ENCODE results near the gene ZNF552. TPM values are rescaled to one million over a fixed set of nuclear protein-coding genes. Genes with fewer than 3 reads are reported as not detected.
"Not testable (repeated sequence)": the region's sequence is repeated elsewhere in the genome, so short reads cannot be mapped to it uniquely, and the experiment has no call there.

Gene ZNF552
- total and polyA plus RNA-seq, 2 experiments from 2014 or later, result 12.9 to 26.7 TPM

DNA sequence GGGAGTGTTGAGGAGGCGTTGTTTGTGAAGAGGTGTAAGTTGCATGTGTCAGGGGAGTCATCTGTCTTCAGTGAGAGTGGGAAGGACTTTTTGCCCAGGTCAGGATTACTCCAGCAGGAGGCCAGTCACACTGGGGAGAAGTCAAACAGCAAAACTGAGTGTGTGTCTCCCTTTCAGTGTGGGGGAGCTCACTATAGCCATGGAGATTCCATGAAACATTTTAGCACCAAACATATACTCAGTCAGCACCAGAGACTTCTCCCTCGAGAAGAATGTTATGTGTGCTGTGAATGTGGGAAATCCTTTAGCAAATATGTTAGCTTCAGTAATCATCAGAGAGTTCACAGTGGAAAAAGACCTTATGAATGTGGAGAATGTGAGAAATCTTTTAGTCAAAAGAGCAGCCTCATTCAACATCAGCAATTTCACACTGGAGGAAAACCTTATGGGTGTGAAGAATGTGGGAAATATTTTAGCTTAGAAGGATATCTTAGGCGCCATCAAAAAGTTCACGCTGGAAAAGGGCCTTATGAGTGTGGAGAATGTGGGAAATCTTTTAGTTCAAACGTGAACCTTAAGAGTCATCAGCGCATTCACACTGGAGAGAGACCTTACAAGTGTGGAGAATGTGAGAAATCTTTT is 26.5 kb upstream of the ZNF552 start:
- WGBS (ENCODE audit: low lambda C conversion rate, missing lambda C conversion rate), result 79% methylated on average over 6 of the region's 6 CpGs
- no peaks in the 10 kb centered on the region for H3K9me3 ChIP-seq (ENCODE audit: low read depth)
- no peak for DNase-seq (ENCODE audit: low spot score)
- no peaks in the 10 kb centered on the region for H3K27me3 ChIP-seq
- peaks cover 20% of the 10 kb centered on the region for H4K20me1 ChIP-seq (ENCODE audit: insufficient read depth, poor library complexity, severe bottlenecking)
- H3K4me2 ChIP-seq, result no peak overlapping the region
- peaks cover 86% of the 10 kb centered on the region for H3K79me2 ChIP-seq
- H3K4me1 ChIP-seq (ENCODE audit: insufficient read depth), result no peaks in the 10 kb centered on the region
- TF ChIP-seq, protein P1, sequence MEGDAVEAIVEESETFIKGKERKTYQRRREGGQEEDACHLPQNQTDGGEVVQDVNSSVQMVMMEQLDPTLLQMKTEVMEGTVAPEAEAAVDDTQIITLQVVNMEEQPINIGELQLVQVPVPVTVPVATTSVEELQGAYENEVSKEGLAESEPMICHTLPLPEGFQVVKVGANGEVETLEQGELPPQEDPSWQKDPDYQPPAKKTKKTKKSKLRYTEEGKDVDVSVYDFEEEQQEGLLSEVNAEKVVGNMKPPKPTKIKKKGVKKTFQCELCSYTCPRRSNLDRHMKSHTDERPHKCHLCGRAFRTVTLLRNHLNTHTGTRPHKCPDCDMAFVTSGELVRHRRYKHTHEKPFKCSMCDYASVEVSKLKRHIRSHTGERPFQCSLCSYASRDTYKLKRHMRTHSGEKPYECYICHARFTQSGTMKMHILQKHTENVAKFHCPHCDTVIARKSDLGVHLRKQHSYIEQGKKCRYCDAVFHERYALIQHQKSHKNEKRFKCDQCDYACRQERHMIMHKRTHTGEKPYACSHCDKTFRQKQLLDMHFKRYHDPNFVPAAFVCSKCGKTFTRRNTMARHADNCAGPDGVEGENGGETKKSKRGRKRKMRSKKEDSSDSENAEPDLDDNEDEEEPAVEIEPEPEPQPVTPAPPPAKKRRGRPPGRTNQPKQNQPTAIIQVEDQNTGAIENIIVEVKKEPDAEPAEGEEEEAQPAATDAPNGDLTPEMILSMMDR (IDR thresholded peaks at IDR 0.05; ENCODE audit: poor library complexity), result no peak
- no peak for TF ChIP-seq EZH2phosphoT487 (IDR thresholded peaks at IDR 0.05; ENCODE audit: low read depth, severe bottlenecking, unreplicated experiment)
- TF ChIP-seq EZH2 (IDR thresholded peaks at IDR 0.05; ENCODE audit: borderline replicate concordance), result no peak
- no peaks in the 10 kb centered on the region for H3K9me2 ChIP-seq (replicated peaks; ENCODE audit: insufficient read depth)
- no peak overlapping the region for H2AFZ ChIP-seq
- no peaks in the 10 kb centered on the region for H3K36me3 ChIP-seq (replicated peaks; ENCODE audit: insufficient read depth, low read depth)
- no peak overlapping the region for H3K4me3 ChIP-seq
- H3K27ac ChIP-seq, result no peak overlapping the region

DNA sequence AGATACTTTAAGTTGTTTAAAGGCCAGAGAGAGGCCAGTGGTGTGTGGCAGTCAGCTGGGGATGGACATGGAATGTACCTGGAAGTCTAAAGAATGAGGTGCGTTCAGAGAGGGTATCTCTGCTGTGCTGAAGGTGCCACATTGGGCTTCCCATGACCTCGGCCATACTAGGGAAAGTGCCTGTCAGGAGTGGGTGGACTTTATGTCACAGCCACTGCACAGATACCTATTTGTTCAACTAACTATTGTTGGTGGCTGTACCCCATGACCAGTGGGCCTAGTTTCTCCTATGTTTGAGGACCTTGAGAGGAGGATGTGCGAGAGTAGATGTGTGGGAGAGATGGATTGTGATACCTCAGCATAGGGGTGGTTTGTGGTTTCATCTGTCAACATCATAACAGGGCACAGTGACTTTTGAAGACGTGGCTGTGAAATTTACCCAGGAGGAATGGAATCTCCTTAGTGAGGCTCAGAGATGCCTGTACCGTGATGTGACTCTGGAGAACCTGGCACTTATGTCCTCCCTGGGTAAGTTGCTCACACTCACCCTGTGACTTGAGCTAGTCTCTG is 24.0 kb upstream of the ZNF552 start:
- Histone ChIP-seq H3K79me2 (peaks cover 62% of the 10 kb centered on the region), H4K20me1 (ENCODE audit: insufficient read depth, poor library complexity, severe bottlenecking) (peaks cover 17% of the 10 kb centered on the region)
- not testable (repeated sequence) for H3K27ac ChIP-seq; H3K27me3 ChIP-seq; H3K9me3 ChIP-seq (ENCODE audit: low read depth); H3K36me3 ChIP-seq (replicated peaks; ENCODE audit: insufficient read depth, low read depth); DNase-seq (ENCODE audit: low spot score); H2AFZ ChIP-seq; H3K4me3 ChIP-seq; H3K4me2 ChIP-seq; H3K9me2 ChIP-seq (replicated peaks; ENCODE audit: insufficient read depth); H3K4me1 ChIP-seq (ENCODE audit: insufficient read depth)
- 91% methylated on average over 5 of the region's 5 CpGs for WGBS (ENCODE audit: low lambda C conversion rate, missing lambda C conversion rate)

DNA sequence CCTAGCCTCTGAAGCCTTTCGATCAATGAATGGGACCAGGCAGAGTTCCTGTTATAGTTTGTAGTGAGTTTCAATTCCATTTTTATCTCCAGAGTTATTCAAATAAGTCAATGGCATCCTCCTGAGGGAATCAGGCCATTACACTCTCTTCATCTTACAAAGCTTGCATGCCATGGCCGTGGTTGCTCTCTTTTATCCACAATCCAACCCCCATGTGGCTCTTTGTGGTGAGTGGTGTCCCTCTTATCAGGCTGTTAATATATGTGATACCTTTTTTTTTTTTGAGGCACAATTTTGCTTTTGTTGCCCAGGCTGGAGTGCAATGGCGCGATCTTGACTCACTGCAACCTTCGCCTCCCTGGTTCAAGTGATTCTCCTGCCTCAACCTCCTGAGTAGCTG is 22.3 kb upstream of the ZNF552 start:
- H3K79me2 ChIP-seq, result peaks cover 55% of the 10 kb centered on the region
- H3K27me3 ChIP-seq; H3K36me3 ChIP-seq (replicated peaks; ENCODE audit: insufficient read depth, low read depth); H3K4me1 ChIP-seq (ENCODE audit: insufficient read depth); H2AFZ ChIP-seq; H3K9me2 ChIP-seq (replicated peaks; ENCODE audit: insufficient read depth); H3K9me3 ChIP-seq (ENCODE audit: low read depth); H4K20me1 ChIP-seq (ENCODE audit: insufficient read depth, poor library complexity, severe bottlenecking); H3K27ac ChIP-seq; DNase-seq (ENCODE audit: low spot score); H3K4me3 ChIP-seq; H3K4me2 ChIP-seq: not testable (repeated sequence)
- 97% methylated on average over 5 of the region's 5 CpGs for WGBS (ENCODE audit: low lambda C conversion rate, missing lambda C conversion rate)

DNA sequence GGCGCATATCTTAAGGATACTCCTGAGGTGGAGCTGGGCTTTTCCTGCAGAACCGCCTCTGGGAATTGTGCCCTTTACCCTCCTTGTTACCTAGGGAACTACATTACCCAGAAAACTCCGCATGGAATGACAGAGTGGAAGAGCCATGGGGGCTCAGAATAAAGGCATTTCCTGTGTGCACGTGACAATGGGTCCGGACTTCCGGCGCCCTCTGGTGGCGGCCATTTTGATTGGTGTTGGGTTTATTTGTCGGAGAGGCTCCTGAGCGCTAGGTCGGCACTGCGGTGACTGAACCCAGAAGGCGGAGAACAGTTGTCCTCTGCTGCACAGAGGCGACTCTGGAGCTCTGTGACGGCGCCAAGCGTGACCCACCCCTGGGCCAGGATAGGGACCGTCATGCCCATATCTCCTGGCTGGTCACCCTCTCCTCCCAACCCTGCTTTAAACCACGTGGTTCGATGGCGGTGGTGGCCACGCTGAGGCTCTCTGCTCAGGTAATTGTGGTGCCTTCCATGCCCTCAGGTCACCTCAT is 15.4 kb upstream of the ZNF552 start, which contains the start of gene ZNF587B:
Gene ZNF587B (plus strand): TSS at position 229 of the 532 bp plus-strand sequence. CDS start 230 bp downstream, at position 459.
- Histone ChIP-seq H3K9me2 (replicated peaks; ENCODE audit: insufficient read depth) (no peaks in the 10 kb centered on the region), H2AFZ (peak within 1 kb of the TSS; percentile 41), H3K27me3 (no peaks in the 10 kb centered on the region), H4K20me1 (ENCODE audit: insufficient read depth, poor library complexity, severe bottlenecking) (no peaks in the 10 kb centered on the region), H3K4me1 (ENCODE audit: insufficient read depth) (peaks cover 23% of the 10 kb centered on the region), H3K9me3 (ENCODE audit: low read depth) (no peaks in the 10 kb centered on the region), H3K4me2 (peak within 1 kb of the TSS; percentile 86), H3K79me2 (peaks cover 66% of the 10 kb centered on the region), H3K36me3 (replicated peaks; ENCODE audit: insufficient read depth, low read depth) (no peaks in the 10 kb centered on the region), H3K27ac (peak within 1 kb of the TSS; percentile 94), H3K4me3 (peak within 1 kb of the TSS; percentile 46)
- TF ChIP-seq, protein P1 (IDR thresholded peaks at IDR 0.05; ENCODE audit: poor library complexity), result peak; percentile 45
- no peak for TF ChIP-seq EZH2 (IDR thresholded peaks at IDR 0.05; ENCODE audit: borderline replicate concordance)
- TF ChIP-seq EZH2phosphoT487 (IDR thresholded peaks at IDR 0.05; ENCODE audit: low read depth, severe bottlenecking, unreplicated experiment), result no peak
- 6% methylated on average over 22 of the region's 22 CpGs for WGBS (ENCODE audit: low lambda C conversion rate, missing lambda C conversion rate)
- peak; percentile 90 for DNase-seq (ENCODE audit: low spot score)

All from hepatocyte (in vitro differentiated cells).